MM.1S (cell line): Measurements from ENCODE around the gene UBE2F.

Experiments
- DNase-seq: peaks from one replicate; pipeline ENCODE4 v3.0.0-alpha.2; 2015
- H2AFZ ChIP-seq: fragments of 300-600 bp; sonication (generic); 2 replicates; pipeline ENCODE4 v1.6.0; 2016; ENCODE audit warnings: antibody characterized with exemption, low read length
- H3F3A ChIP-seq: fragments of 300-600 bp; sonication (generic); 2 replicates; pipeline ENCODE4 v1.6.1; 2016; ENCODE audit warnings: mild to moderate bottlenecking, antibody characterized with exemption, low read length, moderate library complexity, mixed read lengths; ENCODE audit not compliant: insufficient read depth
- H3K27ac ChIP-seq: fragments of 300-600 bp; sonication (generic); 2 replicates; pipeline ENCODE4 v1.5.1; 2016; ENCODE audit warnings: mild to moderate bottlenecking, low read length
- H3K27me3 ChIP-seq: fragments of 300-600 bp; sonication (generic); replicated peaks from 2 replicates; pipeline ENCODE4 v1.6.0; 2016; ENCODE audit warnings: low read length; ENCODE audit not compliant: insufficient read depth
- H3K36me3 ChIP-seq: fragments of 300-600 bp; sonication (generic); replicated peaks from 2 replicates; pipeline ENCODE4 v1.6.1; 2016; ENCODE audit warnings: mild to moderate bottlenecking, low read length, mixed read lengths; ENCODE audit not compliant: insufficient read depth
- H3K4me1 ChIP-seq: fragments of 300-600 bp; sonication (generic); 2 replicates; pipeline ENCODE4 v1.6.1; 2016; ENCODE audit warnings: low read length, mixed read lengths
- H3K4me2 ChIP-seq: fragments of 300-600 bp; sonication (generic); 2 replicates; pipeline ENCODE4 v1.6.0; 2016; ENCODE audit warnings: low read depth, low read length
- H3K4me3 ChIP-seq: fragments of 300-600 bp; sonication (generic); 2 replicates; pipeline ENCODE4 v1.5.1; 2016; ENCODE audit warnings: low read length, mixed read lengths
- H3K79me2 ChIP-seq: fragments of 300-600 bp; sonication (generic); 2 replicates; pipeline ENCODE4 v1.6.1; 2016; ENCODE audit warnings: mixed run types, low read length, mixed read lengths
- H3K9ac ChIP-seq: fragments of 300-600 bp; sonication (generic); 2 replicates; pipeline ENCODE4 v1.6.1; 2016; ENCODE audit warnings: low read length, mixed read lengths
- H3K9me2 ChIP-seq: fragments of 300-600 bp; sonication (generic); replicated peaks from 2 replicates; pipeline ENCODE4 v1.6.1; 2016; ENCODE audit warnings: mild to moderate bottlenecking, low read length, mixed read lengths; ENCODE audit not compliant: insufficient read depth
- H3K9me3 ChIP-seq: fragments of 300-600 bp; sonication (generic); replicated peaks from 2 replicates; pipeline ENCODE4 v1.6.1; 2016; ENCODE audit warnings: mild to moderate bottlenecking, low read length, mixed read lengths; ENCODE audit not compliant: insufficient read depth
- H4K20me1 ChIP-seq: fragments of 300-600 bp; sonication (generic); 2 replicates; pipeline ENCODE4 v1.6.1; 2016; ENCODE audit warnings: mild to moderate bottlenecking, low read length, moderate library complexity, mixed read lengths; ENCODE audit not compliant: insufficient read depth
- EZH2 ChIP-seq: fragments of 300-600 bp; sonication (generic); optimal IDR thresholded peaks from 2 replicates; pipeline ENCODE3; 2017; ENCODE audit warnings: low read depth, mild to moderate bottlenecking, antibody characterized with exemption, low read length, mixed read lengths
- EZH2phosphoT487 ChIP-seq: fragments of 300-600 bp; sonication (generic); IDR thresholded peaks from 2 replicates; pipeline ENCODE4 v1.6.1; 2018; ENCODE audit warnings: antibody characterized with exemption, low read length
- TF ChIP-seq, protein P1 (sequence below): fragments of 300-600 bp; sonication (generic); IDR thresholded peaks from 2 replicates; pipeline ENCODE4 v1.5.1; 2016; ENCODE audit warnings: antibody characterized with exemption, low read length, mixed read lengths

Gene UBE2F

DNA sequence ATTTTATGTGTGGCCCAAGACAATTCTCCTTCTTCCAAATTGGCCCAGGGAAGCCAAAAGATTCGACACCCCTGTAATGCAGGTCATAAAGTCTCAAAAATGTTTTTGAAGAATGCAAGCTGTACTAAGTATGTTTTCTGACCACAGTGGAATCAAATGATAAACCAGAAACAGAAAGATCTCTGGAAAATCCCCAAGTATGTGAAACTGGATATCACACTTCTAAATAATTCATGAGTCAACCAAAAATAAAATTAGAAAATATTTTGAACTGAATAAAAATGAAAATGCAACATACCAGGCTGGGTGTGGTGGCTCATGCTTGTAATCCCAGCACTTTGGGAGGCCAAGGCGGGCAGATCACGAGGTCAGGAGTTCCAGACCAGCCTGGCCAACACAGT, 34.1 kb upstream of the UBE2F start:
- no peak overlapping the region for H3K4me3 ChIP-seq
- H4K20me1 ChIP-seq: no peaks in the 10 kb centered on the region
- peaks cover 3% of the 10 kb centered on the region; the same call in 1 of the 2 replicates for H3K4me1 ChIP-seq
- H3K9me2 ChIP-seq: no peaks in the 10 kb centered on the region
- H3K9ac ChIP-seq: no peak overlapping the region
- H2AFZ ChIP-seq: no peak overlapping the region
- H3K4me2 ChIP-seq: no peak overlapping the region
- TF ChIP-seq EZH2 (no peak), EZH2phosphoT487 (no peak)
- TF ChIP-seq, protein P1, sequence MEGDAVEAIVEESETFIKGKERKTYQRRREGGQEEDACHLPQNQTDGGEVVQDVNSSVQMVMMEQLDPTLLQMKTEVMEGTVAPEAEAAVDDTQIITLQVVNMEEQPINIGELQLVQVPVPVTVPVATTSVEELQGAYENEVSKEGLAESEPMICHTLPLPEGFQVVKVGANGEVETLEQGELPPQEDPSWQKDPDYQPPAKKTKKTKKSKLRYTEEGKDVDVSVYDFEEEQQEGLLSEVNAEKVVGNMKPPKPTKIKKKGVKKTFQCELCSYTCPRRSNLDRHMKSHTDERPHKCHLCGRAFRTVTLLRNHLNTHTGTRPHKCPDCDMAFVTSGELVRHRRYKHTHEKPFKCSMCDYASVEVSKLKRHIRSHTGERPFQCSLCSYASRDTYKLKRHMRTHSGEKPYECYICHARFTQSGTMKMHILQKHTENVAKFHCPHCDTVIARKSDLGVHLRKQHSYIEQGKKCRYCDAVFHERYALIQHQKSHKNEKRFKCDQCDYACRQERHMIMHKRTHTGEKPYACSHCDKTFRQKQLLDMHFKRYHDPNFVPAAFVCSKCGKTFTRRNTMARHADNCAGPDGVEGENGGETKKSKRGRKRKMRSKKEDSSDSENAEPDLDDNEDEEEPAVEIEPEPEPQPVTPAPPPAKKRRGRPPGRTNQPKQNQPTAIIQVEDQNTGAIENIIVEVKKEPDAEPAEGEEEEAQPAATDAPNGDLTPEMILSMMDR: no peak
- no peaks in the 10 kb centered on the region for H3K9me3 ChIP-seq
- H3K79me2 ChIP-seq: no peaks in the 10 kb centered on the region
- no peak overlapping the region for H3K27ac ChIP-seq
- DNase-seq: peak; percentile 43
- H3F3A ChIP-seq: no peaks in the 10 kb centered on the region
- no peaks in the 10 kb centered on the region for H3K36me3 ChIP-seq
- H3K27me3 ChIP-seq: no peaks in the 10 kb centered on the region

DNA sequence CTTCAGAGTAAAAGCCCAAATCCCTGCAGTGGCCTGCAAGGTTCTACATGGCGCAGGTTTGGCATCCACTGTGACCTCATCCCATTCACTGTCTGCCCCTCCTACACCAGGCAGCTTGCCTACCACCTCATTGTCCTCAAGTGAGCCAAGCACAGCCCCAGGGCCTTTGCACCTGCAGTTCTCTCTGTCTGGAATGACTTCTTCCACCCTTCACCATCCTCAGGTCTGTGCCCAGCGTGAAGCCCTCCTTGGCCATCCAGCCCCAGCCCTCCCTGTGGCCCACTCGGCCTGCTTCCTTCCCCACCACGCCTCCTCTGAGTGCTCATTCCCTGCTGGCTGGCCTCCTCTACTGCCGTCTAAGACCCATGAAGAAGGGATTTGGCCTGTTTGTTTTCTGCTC, 32.6 kb upstream of the UBE2F start:
- Histone ChIP-seq H3K9me2 (no peaks in the 10 kb centered on the region), H3K4me2 (no peak overlapping the region), H3K27ac (no peak overlapping the region), H3K36me3 (no peaks in the 10 kb centered on the region), H2AFZ (no peak overlapping the region), H3K79me2 (no peaks in the 10 kb centered on the region), H3K27me3 (no peaks in the 10 kb centered on the region), H3K9me3 (no peaks in the 10 kb centered on the region), H3K9ac (no peak overlapping the region), H4K20me1 (no peaks in the 10 kb centered on the region), H3K4me3 (no peak overlapping the region), H3F3A (no peaks in the 10 kb centered on the region), H3K4me1 (peaks cover 3% of the 10 kb centered on the region; the same call in 1 of the 2 replicates)
- DNase-seq: no peak
- TF ChIP-seq EZH2 (no peak), EZH2phosphoT487 (no peak)
- TF ChIP-seq, protein P1: no peak

DNA sequence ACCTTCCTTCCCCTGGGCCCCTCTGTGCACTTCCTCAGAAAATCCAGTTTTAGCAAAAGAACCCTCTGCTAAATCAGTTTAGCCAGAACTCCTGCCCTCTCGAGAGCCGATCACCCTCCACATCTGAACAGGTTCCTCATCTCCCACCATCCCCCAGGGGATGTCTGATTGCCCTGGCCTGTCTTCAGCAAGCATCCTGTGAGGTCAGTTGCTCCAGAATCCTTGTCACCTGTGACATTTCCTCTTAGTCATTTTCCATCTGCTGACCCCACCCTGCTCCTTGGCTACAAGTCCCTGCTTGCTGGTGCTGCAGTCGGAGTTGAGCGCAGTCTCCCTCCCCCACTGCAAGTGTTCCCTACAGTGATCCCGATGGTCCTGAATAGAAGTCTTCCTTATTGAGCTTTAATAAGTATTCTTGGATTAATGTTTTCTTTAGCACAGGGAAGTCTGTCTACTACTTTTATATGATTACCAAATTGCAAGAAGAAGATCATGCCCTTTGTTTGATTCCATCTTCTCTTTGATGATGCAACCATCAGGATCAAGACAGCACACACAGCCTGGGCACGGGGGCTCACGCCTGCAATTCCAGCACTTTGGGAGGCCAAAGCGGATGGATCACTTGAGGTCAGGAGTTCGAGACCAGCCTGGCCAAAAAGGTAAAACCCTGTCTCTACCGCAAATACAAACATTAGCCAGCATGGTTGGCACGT, 30.9 kb upstream of the UBE2F start:
- Histone ChIP-seq H3K36me3 (no peaks in the 10 kb centered on the region), H3F3A (no peaks in the 10 kb centered on the region), H3K79me2 (no peaks in the 10 kb centered on the region), H3K27ac (no peak overlapping the region), H4K20me1 (no peaks in the 10 kb centered on the region), H3K9me3 (no peaks in the 10 kb centered on the region), H3K4me3 (no peak overlapping the region), H2AFZ (no peak overlapping the region), H3K9me2 (no peaks in the 10 kb centered on the region), H3K9ac (no peak overlapping the region), H3K4me2 (no peak overlapping the region), H3K27me3 (no peaks in the 10 kb centered on the region), H3K4me1 (peaks cover 3% of the 10 kb centered on the region; the same call in 1 of the 2 replicates)
- no peak for DNase-seq
- no peak for TF ChIP-seq EZH2
- TF ChIP-seq EZH2phosphoT487: no peak
- TF ChIP-seq, protein P1: no peak
